GM12878 (cell line): ENCODE measurements around the gene PTPRM. TPM values are rescaled to one million over a fixed set of nuclear protein-coding genes. Genes with fewer than 3 reads are reported as not detected.
A peak's percentile ranks its signal among the peaks of the same experiment; 100 is the strongest.

ENCODE experiments used
- ASH2L ChIP-seq: fragments of 300-600, 200-600 bp; sonication (generic); IDR thresholded peaks from 2 replicates; pipeline ENCODE4 v1.6.1; 2017; ENCODE audit warnings: low read depth, mild to moderate bottlenecking, borderline replicate concordance
- CREM ChIP-seq: IDR thresholded peaks from 2 replicates; pipeline ENCODE4 v1.6.1; 2014; ENCODE audit warnings: antibody characterized with exemption, low read depth
- FOXM1 ChIP-seq: IDR thresholded peaks from 2 replicates; pipeline ENCODE4 v1.6.1; 2012; ENCODE audit warnings: low read depth, mild to moderate bottlenecking, inconsistent platforms, low read length, moderate library complexity
- HDAC2 ChIP-seq: fragments of 200-600 bp; sonication (generic); IDR thresholded peaks from 2 replicates; pipeline ENCODE4 v1.6.1; 2017
- MXI1 ChIP-seq: fragments of 150-350 bp; IDR thresholded peaks from 2 replicates; pipeline ENCODE4 v1.6.1; 2011; ENCODE audit warnings: low read depth, mild to moderate bottlenecking, inconsistent platforms, low read length, improper control_type of control experiment
- PML ChIP-seq: IDR thresholded peaks from 2 replicates; pipeline ENCODE4 v1.6.1; 2012; ENCODE audit warnings: low read length, inconsistent platforms
- SREBF2 ChIP-seq: IDR thresholded peaks from 2 replicates; pipeline ENCODE4 v1.6.1; 2012; ENCODE audit warnings: mild to moderate bottlenecking, low read length
- TBL1XR1 ChIP-seq: IDR thresholded peaks from 2 replicates; pipeline ENCODE4 v1.6.1; 2012; ENCODE audit warnings: low read depth, low read length, improper control_type of control experiment
- TCF7 ChIP-seq: IDR thresholded peaks from 2 replicates; pipeline ENCODE4 v1.6.1; 2014; ENCODE audit warnings: antibody characterized with exemption, borderline replicate concordance
- ZNF24 ChIP-seq: fragments of 450-650 bp; IDR thresholded peaks from 2 replicates; pipeline ENCODE4 v1.6.1; 2017; ENCODE audit warnings: antibody characterized with exemption, mild to moderate bottlenecking
- ZNF622 ChIP-seq: fragments of 450-650 bp; IDR thresholded peaks from 2 replicates; pipeline ENCODE4 v1.6.1; 2017; ENCODE audit warnings: mild to moderate bottlenecking, inconsistent platforms
- polyA plus RNA-seq, 11 experiments: library from polyadenylated mRNA; depleted of rRNA in 4 of 11; unstranded in 6 of 11; stranded (reverse) in 5 of 11; fragments of >200 nt; fragmentation: Nextera tagmentation in 4 of 11; fragmentation: Illumina TruSeq in 1 of 11; extraction: Ambion mirVana in 4 of 11; extraction: Trizol in 1 of 11; gene quantifications; 1 replicate in 1 of 11; 2 replicates in 10 of 11; pipeline versions ENCODE4 v1.2.1 to v1.2.3, GENCODE V29; 2011 to 2016; ENCODE audit warnings: inconsistent platforms in 2 of 11, missing spikeins in 2 of 11, low read depth in 1 of 11
- total RNA-seq, 4 experiments: library from RNA; depleted of rRNA in 3 of 4; stranded (reverse); fragments of >200 nt in 3 of 4; fragmentation: Illumina TruSeq in 1 of 4; extraction: Trizol in 1 of 4; gene quantifications; 2 replicates each; pipeline versions ENCODE4 v1.2.1 to v1.2.3, GENCODE V29; 2013 to 2021
- TF ChIP-seq, protein P1 (sequence below): fragments of 450-650 bp; formaldehyde crosslinking; IDR thresholded peaks from 2 replicates; pipeline ENCODE4 v1.4.0; 2020; ENCODE audit warnings: mild to moderate bottlenecking, moderate library complexity
- TF ChIP-seq, protein P2 (sequence below): fragments of 150-350 bp; IDR thresholded peaks from 2 replicates; pipeline ENCODE4 v1.6.1; 2016; ENCODE audit warnings: low read depth, low read length
- TF ChIP-seq, protein P3 (sequence below): fragments of 450-650 bp; conservative IDR thresholded peaks from 2 replicates; pipeline ENCODE4 v1.6.1; 2017; ENCODE audit warnings: mild to moderate bottlenecking, moderate library complexity
- TF ChIP-seq, protein P4 (sequence below): IDR thresholded peaks from 2 replicates; pipeline ENCODE4 v1.6.1; 2011; ENCODE audit warnings: borderline replicate concordance, low read depth, mild to moderate bottlenecking, moderate library complexity, mixed read lengths, low read length; ENCODE audit not compliant: insufficient read depth; ENCODE audit errors: extremely low read length
- TF ChIP-seq, protein P5 (sequence below): IDR thresholded peaks from 2 replicates; pipeline ENCODE4 v1.6.1; 2012; ENCODE audit warnings: mild to moderate bottlenecking, low read depth, low read length

The PTPRM gene
- total and polyA plus RNA-seq, 10 of the 15 experiments (the other 5 are each of a cell fraction or from before 2014, with no cell fraction given), result 0.07 to 22.6 (median 0.60) TPM

DNA sequence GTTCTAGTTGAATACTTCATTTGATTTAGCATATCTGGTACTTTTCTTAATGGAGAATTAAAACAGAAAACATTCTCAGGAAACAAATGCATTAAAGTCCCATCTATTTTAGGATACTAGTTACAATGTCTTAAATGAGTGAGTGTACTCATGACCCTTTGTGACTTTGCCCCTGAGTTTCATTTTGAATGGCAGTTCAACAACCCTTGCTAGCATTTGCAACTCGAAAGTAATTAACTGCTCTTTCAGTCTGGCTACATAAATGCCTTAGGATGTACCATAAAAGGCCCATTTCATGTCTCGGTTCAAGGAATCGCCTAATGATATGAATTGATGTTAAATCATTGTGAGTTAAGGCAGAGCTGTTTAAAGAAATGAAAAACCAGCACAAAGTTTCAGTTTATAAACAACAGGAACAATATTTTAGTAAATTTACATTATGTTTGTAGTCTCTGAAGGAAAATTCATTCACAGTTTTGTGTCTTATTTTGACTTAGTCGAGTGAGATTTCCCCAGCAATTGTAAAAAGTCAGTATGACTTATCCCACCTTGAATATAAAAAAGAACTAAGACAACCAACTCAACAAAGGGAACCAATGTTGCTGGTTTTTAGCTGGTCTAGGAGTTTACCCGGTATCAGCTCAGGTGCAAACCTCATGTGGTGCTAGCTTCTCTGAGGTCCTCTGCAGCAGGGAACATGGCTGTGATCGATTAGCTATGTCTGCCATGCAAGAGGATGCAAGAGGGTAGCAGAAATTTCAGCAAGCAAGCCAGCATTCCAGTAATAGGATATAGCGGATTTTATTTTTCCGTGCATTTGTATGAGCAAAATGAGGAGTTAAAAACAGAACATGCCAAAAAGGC, 386.2 kb downstream of the PTPRM start (continued):
- TF ChIP-seq, protein P1, sequence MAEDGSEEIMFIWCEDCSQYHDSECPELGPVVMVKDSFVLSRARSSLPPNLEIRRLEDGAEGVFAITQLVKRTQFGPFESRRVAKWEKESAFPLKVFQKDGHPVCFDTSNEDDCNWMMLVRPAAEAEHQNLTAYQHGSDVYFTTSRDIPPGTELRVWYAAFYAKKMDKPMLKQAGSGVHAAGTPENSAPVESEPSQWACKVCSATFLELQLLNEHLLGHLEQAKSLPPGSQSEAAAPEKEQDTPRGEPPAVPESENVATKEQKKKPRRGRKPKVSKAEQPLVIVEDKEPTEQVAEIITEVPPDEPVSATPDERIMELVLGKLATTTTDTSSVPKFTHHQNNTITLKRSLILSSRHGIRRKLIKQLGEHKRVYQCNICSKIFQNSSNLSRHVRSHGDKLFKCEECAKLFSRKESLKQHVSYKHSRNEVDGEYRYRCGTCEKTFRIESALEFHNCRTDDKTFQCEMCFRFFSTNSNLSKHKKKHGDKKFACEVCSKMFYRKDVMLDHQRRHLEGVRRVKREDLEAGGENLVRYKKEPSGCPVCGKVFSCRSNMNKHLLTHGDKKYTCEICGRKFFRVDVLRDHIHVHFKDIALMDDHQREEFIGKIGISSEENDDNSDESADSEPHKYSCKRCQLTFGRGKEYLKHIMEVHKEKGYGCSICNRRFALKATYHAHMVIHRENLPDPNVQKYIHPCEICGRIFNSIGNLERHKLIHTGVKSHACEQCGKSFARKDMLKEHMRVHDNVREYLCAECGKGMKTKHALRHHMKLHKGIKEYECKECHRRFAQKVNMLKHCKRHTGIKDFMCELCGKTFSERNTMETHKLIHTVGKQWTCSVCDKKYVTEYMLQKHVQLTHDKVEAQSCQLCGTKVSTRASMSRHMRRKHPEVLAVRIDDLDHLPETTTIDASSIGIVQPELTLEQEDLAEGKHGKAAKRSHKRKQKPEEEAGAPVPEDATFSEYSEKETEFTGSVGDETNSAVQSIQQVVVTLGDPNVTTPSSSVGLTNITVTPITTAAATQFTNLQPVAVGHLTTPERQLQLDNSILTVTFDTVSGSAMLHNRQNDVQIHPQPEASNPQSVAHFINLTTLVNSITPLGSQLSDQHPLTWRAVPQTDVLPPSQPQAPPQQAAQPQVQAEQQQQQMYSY (CRISPR knock-in tag), result no peak
- TF ChIP-seq MXI1 (no peak), ZNF24 (peak; percentile 77), CREM (no peak), TCF7 (no peak), ZNF622 (no peak), FOXM1 (no peak), HDAC2 (no peak), TBL1XR1 (peak; percentile 92), PML (no peak), ASH2L (no peak), SREBF2 (no peak)
- TF ChIP-seq, protein P2, sequence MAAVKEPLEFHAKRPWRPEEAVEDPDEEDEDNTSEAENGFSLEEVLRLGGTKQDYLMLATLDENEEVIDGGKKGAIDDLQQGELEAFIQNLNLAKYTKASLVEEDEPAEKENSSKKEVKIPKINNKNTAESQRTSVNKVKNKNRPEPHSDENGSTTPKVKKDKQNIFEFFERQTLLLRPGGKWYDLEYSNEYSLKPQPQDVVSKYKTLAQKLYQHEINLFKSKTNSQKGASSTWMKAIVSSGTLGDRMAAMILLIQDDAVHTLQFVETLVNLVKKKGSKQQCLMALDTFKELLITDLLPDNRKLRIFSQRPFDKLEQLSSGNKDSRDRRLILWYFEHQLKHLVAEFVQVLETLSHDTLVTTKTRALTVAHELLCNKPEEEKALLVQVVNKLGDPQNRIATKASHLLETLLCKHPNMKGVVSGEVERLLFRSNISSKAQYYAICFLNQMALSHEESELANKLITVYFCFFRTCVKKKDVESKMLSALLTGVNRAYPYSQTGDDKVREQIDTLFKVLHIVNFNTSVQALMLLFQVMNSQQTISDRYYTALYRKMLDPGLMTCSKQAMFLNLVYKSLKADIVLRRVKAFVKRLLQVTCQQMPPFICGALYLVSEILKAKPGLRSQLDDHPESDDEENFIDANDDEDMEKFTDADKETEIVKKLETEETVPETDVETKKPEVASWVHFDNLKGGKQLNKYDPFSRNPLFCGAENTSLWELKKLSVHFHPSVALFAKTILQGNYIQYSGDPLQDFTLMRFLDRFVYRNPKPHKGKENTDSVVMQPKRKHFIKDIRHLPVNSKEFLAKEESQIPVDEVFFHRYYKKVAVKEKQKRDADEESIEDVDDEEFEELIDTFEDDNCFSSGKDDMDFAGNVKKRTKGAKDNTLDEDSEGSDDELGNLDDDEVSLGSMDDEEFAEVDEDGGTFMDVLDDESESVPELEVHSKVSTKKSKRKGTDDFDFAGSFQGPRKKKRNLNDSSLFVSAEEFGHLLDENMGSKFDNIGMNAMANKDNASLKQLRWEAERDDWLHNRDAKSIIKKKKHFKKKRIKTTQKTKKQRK, result no peak
- TF ChIP-seq, protein P3, sequence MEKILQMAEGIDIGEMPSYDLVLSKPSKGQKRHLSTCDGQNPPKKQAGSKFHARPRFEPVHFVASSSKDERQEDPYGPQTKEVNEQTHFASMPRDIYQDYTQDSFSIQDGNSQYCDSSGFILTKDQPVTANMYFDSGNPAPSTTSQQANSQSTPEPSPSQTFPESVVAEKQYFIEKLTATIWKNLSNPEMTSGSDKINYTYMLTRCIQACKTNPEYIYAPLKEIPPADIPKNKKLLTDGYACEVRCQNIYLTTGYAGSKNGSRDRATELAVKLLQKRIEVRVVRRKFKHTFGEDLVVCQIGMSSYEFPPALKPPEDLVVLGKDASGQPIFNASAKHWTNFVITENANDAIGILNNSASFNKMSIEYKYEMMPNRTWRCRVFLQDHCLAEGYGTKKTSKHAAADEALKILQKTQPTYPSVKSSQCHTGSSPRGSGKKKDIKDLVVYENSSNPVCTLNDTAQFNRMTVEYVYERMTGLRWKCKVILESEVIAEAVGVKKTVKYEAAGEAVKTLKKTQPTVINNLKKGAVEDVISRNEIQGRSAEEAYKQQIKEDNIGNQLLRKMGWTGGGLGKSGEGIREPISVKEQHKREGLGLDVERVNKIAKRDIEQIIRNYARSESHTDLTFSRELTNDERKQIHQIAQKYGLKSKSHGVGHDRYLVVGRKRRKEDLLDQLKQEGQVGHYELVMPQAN, result no peak
- TF ChIP-seq, protein P4, sequence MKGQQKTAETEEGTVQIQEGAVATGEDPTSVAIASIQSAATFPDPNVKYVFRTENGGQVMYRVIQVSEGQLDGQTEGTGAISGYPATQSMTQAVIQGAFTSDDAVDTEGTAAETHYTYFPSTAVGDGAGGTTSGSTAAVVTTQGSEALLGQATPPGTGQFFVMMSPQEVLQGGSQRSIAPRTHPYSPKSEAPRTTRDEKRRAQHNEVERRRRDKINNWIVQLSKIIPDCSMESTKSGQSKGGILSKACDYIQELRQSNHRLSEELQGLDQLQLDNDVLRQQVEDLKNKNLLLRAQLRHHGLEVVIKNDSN, result no peak
- TF ChIP-seq, protein P5, sequence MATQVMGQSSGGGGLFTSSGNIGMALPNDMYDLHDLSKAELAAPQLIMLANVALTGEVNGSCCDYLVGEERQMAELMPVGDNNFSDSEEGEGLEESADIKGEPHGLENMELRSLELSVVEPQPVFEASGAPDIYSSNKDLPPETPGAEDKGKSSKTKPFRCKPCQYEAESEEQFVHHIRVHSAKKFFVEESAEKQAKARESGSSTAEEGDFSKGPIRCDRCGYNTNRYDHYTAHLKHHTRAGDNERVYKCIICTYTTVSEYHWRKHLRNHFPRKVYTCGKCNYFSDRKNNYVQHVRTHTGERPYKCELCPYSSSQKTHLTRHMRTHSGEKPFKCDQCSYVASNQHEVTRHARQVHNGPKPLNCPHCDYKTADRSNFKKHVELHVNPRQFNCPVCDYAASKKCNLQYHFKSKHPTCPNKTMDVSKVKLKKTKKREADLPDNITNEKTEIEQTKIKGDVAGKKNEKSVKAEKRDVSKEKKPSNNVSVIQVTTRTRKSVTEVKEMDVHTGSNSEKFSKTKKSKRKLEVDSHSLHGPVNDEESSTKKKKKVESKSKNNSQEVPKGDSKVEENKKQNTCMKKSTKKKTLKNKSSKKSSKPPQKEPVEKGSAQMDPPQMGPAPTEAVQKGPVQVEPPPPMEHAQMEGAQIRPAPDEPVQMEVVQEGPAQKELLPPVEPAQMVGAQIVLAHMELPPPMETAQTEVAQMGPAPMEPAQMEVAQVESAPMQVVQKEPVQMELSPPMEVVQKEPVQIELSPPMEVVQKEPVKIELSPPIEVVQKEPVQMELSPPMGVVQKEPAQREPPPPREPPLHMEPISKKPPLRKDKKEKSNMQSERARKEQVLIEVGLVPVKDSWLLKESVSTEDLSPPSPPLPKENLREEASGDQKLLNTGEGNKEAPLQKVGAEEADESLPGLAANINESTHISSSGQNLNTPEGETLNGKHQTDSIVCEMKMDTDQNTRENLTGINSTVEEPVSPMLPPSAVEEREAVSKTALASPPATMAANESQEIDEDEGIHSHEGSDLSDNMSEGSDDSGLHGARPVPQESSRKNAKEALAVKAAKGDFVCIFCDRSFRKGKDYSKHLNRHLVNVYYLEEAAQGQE, result no peak
